H1 (cell line): ENCODE results near the gene MKNK2. TPM values are rescaled to one million over a fixed set of nuclear protein-coding genes. Genes with fewer than 3 reads are reported as not detected.

Source experiments
- CREB1 ChIP-seq: IDR thresholded peaks from 2 replicates; pipeline ENCODE4 v1.6.1; 2012; ENCODE audit warnings: inconsistent platforms
- GABPA ChIP-seq: IDR thresholded peaks from 2 replicates; pipeline ENCODE4 v1.6.1; 2011; ENCODE audit warnings: mild to moderate bottlenecking, low read length, moderate library complexity, borderline replicate concordance; ENCODE audit not compliant: insufficient read depth
- GTF2F1 ChIP-seq: IDR thresholded peaks from 2 replicates; pipeline ENCODE4 v1.6.1; 2012; ENCODE audit warnings: low read depth, low read length, improper control_type of control experiment, borderline replicate concordance
- RBBP5 ChIP-seq: IDR thresholded peaks from 2 replicates; pipeline ENCODE4 v1.7.1; 2012; ENCODE audit warnings: low read depth, mild to moderate bottlenecking, inconsistent platforms, low read length, moderate library complexity, borderline replicate concordance
- SIX5 ChIP-seq: IDR thresholded peaks from 2 replicates; pipeline ENCODE4 v1.6.1; 2011; ENCODE audit warnings: mild to moderate bottlenecking, low read depth, low read length
- SP1 ChIP-seq: IDR thresholded peaks from 2 replicates; pipeline ENCODE4 v1.6.1; 2011; ENCODE audit warnings: low read depth, low read length
- TAF7 ChIP-seq: optimal IDR thresholded peaks from 2 replicates; pipeline ENCODE3; 2011; ENCODE audit warnings: low read depth, mild to moderate bottlenecking, inconsistent platforms, low read length, moderate library complexity, borderline replicate concordance
- polyA plus RNA-seq, 7 experiments: library from polyadenylated mRNA; depleted of rRNA in 3 of 7; stranded (reverse) in 5 of 7; unstranded in 2 of 7; fragments of >200 nt in 5 of 7; fragments of 200-250 nt in 2 of 7; gene quantifications; 1 replicate in 5 of 7; 2 replicates in 1 of 7; 4 replicates in 1 of 7; pipeline versions ENCODE4 v1.2.1 to v1.2.3, GENCODE V29; 2011 to 2013; ENCODE audit warnings: missing spikeins in 2 of 7, mixed read lengths in 2 of 7
- total RNA-seq: library from RNA; stranded (reverse); fragmentation: NEBNext Ultra II Directional; extraction: Animal tissue kit (Norgen Biotek cat#: 25700); gene quantifications from 2 replicates; pipeline ENCODE4 v1.2.1, GENCODE V29; 2021
- TF ChIP-seq, protein P1 (sequence below): fragments of 300-600 bp; sonication (generic); IDR thresholded peaks from 2 replicates; pipeline ENCODE4 v1.7.1; 2012; ENCODE audit warnings: low read length, moderate library complexity, mild to moderate bottlenecking, inconsistent platforms; ENCODE audit not compliant: insufficient replicate concordance

Gene MKNK2
- total and polyA plus RNA-seq, 2 of the 8 experiments (the other 6 are each of a cell fraction or from before 2014, with no cell fraction given): 163 to 166 TPM

DNA sequence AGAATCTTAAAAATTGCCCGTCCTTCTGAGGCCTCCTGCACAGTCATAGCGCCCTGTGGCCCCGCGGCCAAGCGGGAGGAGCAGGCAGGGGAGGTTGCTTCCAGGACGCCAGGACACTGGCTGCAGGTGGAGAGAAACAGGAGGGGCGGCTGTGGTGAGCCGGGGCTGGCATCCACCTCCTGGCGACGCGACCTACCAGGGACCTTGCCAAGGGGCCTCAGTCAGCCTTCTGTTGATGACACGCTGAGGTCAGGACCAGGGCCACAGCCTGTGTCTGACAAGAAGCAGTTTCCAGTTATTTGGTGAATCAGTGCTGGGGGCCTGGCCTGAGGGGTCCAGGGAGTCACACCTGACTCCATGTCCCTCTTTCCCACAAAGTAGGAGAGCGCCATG, 13.3 kb upstream of the MKNK2 start (continued):
- TF ChIP-seq GABPA: no peak
- TF ChIP-seq, protein P1, sequence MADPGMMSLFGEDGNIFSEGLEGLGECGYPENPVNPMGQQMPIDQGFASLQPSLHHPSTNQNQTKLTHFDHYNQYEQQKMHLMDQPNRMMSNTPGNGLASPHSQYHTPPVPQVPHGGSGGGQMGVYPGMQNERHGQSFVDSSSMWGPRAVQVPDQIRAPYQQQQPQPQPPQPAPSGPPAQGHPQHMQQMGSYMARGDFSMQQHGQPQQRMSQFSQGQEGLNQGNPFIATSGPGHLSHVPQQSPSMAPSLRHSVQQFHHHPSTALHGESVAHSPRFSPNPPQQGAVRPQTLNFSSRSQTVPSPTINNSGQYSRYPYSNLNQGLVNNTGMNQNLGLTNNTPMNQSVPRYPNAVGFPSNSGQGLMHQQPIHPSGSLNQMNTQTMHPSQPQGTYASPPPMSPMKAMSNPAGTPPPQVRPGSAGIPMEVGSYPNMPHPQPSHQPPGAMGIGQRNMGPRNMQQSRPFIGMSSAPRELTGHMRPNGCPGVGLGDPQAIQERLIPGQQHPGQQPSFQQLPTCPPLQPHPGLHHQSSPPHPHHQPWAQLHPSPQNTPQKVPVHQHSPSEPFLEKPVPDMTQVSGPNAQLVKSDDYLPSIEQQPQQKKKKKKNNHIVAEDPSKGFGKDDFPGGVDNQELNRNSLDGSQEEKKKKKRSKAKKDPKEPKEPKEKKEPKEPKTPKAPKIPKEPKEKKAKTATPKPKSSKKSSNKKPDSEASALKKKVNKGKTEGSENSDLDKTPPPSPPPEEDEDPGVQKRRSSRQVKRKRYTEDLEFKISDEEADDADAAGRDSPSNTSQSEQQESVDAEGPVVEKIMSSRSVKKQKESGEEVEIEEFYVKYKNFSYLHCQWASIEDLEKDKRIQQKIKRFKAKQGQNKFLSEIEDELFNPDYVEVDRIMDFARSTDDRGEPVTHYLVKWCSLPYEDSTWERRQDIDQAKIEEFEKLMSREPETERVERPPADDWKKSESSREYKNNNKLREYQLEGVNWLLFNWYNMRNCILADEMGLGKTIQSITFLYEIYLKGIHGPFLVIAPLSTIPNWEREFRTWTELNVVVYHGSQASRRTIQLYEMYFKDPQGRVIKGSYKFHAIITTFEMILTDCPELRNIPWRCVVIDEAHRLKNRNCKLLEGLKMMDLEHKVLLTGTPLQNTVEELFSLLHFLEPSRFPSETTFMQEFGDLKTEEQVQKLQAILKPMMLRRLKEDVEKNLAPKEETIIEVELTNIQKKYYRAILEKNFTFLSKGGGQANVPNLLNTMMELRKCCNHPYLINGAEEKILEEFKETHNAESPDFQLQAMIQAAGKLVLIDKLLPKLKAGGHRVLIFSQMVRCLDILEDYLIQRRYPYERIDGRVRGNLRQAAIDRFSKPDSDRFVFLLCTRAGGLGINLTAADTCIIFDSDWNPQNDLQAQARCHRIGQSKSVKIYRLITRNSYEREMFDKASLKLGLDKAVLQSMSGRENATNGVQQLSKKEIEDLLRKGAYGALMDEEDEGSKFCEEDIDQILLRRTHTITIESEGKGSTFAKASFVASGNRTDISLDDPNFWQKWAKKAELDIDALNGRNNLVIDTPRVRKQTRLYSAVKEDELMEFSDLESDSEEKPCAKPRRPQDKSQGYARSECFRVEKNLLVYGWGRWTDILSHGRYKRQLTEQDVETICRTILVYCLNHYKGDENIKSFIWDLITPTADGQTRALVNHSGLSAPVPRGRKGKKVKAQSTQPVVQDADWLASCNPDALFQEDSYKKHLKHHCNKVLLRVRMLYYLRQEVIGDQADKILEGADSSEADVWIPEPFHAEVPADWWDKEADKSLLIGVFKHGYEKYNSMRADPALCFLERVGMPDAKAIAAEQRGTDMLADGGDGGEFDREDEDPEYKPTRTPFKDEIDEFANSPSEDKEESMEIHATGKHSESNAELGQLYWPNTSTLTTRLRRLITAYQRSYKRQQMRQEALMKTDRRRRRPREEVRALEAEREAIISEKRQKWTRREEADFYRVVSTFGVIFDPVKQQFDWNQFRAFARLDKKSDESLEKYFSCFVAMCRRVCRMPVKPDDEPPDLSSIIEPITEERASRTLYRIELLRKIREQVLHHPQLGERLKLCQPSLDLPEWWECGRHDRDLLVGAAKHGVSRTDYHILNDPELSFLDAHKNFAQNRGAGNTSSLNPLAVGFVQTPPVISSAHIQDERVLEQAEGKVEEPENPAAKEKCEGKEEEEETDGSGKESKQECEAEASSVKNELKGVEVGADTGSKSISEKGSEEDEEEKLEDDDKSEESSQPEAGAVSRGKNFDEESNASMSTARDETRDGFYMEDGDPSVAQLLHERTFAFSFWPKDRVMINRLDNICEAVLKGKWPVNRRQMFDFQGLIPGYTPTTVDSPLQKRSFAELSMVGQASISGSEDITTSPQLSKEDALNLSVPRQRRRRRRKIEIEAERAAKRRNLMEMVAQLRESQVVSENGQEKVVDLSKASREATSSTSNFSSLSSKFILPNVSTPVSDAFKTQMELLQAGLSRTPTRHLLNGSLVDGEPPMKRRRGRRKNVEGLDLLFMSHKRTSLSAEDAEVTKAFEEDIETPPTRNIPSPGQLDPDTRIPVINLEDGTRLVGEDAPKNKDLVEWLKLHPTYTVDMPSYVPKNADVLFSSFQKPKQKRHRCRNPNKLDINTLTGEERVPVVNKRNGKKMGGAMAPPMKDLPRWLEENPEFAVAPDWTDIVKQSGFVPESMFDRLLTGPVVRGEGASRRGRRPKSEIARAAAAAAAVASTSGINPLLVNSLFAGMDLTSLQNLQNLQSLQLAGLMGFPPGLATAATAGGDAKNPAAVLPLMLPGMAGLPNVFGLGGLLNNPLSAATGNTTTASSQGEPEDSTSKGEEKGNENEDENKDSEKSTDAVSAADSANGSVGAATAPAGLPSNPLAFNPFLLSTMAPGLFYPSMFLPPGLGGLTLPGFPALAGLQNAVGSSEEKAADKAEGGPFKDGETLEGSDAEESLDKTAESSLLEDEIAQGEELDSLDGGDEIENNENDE: no peak
- no peak for TF ChIP-seq CREB1
- TF ChIP-seq SP1: no peak
- no peak for TF ChIP-seq SIX5
- no peak for TF ChIP-seq RBBP5
- no peak for TF ChIP-seq GTF2F1
- TF ChIP-seq TAF7: no peak
- TF ChIP-seq, all 59 proteins: peak for 0
